ENCODE results near the gene HS3ST6. TPM values are rescaled to one million over a fixed set of nuclear protein-coding genes. Genes with fewer than 3 reads are reported as not detected.

HS3ST6 gene
- total and polyA plus RNA-seq, 2 of the 13 experiments (the other 11 are each of a cell fraction or from before 2014, with no cell fraction given), result not detected

DNA sequence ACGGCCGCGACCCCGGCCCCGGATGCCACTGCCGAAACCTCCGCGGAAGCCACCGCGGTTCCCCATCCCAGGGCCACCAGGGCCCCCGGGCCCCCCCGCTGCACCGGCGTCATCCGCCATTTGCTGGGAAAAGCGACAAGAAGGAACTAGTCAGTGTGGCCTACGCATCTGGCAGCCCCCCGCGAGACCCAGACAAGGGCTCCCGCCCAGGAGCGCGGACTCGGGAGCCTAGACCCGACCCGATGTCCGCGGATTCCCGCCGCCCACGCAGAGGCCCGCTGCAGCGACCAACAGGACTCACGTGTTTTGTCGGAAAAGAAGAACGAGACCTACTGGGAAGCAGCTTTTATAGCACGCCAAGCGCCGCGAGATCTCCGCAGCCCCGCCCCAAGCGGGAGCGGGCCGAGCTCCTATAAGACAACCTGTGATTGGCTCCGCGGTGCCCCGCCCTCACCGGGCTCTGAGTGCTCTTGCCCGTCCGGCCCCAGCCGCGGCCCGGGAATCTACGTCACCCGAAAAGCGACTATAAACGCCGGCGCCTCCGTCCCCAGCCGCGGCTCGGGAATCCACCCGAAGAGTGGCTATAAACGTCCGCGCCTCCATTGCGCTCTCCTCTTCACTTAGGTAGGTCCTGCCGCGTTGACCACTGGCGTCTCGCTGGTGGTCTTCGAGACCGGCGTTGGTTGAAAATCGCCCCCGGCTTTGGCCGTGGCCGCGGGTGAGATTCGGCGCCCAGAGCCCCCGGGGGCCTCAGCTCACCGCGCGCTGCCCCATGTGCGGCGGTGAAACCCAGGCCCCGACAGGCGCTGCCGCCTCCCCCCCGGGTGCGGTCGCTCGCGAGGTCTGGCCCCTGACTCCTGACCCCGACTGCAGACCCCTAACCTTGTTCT lies 46.5 kb upstream of the HS3ST6 start, which contains the start of gene RPS2 (continued):
- TF ChIP-seq, protein P1, sequence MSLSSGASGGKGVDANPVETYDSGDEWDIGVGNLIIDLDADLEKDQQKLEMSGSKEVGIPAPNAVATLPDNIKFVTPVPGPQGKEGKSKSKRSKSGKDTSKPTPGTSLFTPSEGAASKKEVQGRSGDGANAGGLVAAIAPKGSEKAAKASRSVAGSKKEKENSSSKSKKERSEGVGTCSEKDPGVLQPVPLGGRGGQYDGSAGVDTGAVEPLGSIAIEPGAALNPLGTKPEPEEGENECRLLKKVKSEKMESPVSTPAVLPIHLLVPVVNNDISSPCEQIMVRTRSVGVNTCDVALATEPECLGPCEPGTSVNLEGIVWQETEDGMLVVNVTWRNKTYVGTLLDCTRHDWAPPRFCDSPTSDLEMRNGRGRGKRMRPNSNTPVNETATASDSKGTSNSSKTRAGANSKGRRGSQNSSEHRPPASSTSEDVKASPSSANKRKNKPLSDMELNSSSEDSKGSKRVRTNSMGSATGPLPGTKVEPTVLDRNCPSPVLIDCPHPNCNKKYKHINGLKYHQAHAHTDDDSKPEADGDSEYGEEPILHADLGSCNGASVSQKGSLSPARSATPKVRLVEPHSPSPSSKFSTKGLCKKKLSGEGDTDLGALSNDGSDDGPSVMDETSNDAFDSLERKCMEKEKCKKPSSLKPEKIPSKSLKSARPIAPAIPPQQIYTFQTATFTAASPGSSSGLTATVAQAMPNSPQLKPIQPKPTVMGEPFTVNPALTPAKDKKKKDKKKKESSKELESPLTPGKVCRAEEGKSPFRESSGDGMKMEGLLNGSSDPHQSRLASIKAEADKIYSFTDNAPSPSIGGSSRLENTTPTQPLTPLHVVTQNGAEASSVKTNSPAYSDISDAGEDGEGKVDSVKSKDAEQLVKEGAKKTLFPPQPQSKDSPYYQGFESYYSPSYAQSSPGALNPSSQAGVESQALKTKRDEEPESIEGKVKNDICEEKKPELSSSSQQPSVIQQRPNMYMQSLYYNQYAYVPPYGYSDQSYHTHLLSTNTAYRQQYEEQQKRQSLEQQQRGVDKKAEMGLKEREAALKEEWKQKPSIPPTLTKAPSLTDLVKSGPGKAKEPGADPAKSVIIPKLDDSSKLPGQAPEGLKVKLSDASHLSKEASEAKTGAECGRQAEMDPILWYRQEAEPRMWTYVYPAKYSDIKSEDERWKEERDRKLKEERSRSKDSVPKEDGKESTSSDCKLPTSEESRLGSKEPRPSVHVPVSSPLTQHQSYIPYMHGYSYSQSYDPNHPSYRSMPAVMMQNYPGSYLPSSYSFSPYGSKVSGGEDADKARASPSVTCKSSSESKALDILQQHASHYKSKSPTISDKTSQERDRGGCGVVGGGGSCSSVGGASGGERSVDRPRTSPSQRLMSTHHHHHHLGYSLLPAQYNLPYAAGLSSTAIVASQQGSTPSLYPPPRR (CRISPR knock-in tag; IDR thresholded peaks at IDR 0.05; ENCODE audit: borderline replicate concordance), result no peak
- TF ChIP-seq, protein P2, sequence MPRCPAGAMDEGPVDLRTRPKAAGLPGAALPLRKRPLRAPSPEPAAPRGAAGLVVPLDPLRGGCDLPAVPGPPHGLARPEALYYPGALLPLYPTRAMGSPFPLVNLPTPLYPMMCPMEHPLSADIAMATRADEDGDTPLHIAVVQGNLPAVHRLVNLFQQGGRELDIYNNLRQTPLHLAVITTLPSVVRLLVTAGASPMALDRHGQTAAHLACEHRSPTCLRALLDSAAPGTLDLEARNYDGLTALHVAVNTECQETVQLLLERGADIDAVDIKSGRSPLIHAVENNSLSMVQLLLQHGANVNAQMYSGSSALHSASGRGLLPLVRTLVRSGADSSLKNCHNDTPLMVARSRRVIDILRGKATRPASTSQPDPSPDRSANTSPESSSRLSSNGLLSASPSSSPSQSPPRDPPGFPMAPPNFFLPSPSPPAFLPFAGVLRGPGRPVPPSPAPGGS (CRISPR knock-in tag; IDR thresholded peaks at IDR 0.05), result peak; percentile 49; the same call in 1 of the 2 replicates
- TF ChIP-seq ZNF746 (CRISPR knock-in tag; IDR thresholded peaks at IDR 0.05) (peak; percentile 62; the same call in 1 of the 2 replicates), RBM39 (IDR thresholded peaks at IDR 0.05; ENCODE audit: low read depth, low read length, poor library complexity, severe bottlenecking) (peak; percentile 100), ZNF83 (CRISPR knock-in tag; IDR thresholded peaks at IDR 0.05; ENCODE audit: borderline replicate concordance) (no peak), CHCHD3 (CRISPR knock-in tag; IDR thresholded peaks at IDR 0.05) (no peak), U2AF2 (IDR thresholded peaks at IDR 0.05; ENCODE audit: low read depth, low read length) (no peak), BHLHE40 (IDR thresholded peaks at IDR 0.05; ENCODE audit: low read length) (peak; percentile 54; the same call in 1 of the 2 replicates), MTA1 (CRISPR knock-in tag; IDR thresholded peaks at IDR 0.05; ENCODE audit: borderline replicate concordance) (no peak), MED1 (CRISPR knock-in tag; IDR thresholded peaks at IDR 0.05) (peak; percentile 66), HOXA7 (CRISPR knock-in tag; IDR thresholded peaks at IDR 0.05) (no peak), FOXK1 (CRISPR knock-in tag; IDR thresholded peaks at IDR 0.05; ENCODE audit: borderline replicate concordance, low read depth) (0 out of 2 replicates have a peak, but pooled peaks have one; percentile 37), ZNF790 (CRISPR knock-in tag; IDR thresholded peaks at IDR 0.05; ENCODE audit: borderline replicate concordance) (peak; percentile 91; the same call in 1 of the 2 replicates)
- TF ChIP-seq, protein P3, sequence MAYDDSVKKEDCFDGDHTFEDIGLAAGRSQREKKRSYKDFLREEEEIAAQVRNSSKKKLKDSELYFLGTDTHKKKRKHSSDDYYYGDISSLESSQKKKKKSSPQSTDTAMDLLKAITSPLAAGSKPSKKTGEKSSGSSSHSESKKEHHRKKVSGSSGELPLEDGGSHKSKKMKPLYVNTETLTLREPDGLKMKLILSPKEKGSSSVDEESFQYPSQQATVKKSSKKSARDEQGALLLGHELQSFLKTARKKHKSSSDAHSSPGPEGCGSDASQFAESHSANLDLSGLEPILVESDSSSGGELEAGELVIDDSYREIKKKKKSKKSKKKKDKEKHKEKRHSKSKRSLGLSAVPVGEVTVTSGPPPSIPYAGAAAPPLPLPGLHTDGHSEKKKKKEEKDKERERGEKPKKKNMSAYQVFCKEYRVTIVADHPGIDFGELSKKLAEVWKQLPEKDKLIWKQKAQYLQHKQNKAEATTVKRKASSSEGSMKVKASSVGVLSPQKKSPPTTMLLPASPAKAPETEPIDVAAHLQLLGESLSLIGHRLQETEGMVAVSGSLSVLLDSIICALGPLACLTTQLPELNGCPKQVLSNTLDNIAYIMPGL (CRISPR knock-in tag; IDR thresholded peaks at IDR 0.05; ENCODE audit: borderline replicate concordance in 1 of 2, low read depth in 1 of 2), result peak; percentile 51 to 75; a peak in 3 of 4 replicates
- TF ChIP-seq, protein P4, sequence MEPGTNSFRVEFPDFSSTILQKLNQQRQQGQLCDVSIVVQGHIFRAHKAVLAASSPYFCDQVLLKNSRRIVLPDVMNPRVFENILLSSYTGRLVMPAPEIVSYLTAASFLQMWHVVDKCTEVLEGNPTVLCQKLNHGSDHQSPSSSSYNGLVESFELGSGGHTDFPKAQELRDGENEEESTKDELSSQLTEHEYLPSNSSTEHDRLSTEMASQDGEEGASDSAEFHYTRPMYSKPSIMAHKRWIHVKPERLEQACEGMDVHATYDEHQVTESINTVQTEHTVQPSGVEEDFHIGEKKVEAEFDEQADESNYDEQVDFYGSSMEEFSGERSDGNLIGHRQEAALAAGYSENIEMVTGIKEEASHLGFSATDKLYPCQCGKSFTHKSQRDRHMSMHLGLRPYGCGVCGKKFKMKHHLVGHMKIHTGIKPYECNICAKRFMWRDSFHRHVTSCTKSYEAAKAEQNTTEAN (CRISPR knock-in tag; conservative IDR thresholded peaks at IDR 0.05), result peak; percentile 70; the same call in 1 of the 2 replicates
- TF ChIP-seq, protein P5, sequence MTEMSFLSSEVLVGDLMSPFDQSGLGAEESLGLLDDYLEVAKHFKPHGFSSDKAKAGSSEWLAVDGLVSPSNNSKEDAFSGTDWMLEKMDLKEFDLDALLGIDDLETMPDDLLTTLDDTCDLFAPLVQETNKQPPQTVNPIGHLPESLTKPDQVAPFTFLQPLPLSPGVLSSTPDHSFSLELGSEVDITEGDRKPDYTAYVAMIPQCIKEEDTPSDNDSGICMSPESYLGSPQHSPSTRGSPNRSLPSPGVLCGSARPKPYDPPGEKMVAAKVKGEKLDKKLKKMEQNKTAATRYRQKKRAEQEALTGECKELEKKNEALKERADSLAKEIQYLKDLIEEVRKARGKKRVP (CRISPR knock-in tag; IDR thresholded peaks at IDR 0.05), result no peak
